SIG-M5 (cell line): ENCODE data around the gene MTUS2.

Source experiments
- DNase-seq: peaks from one replicate; lab custom pipeline; 2025; lab: John Stamatoyannopoulos, UW

Gene MTUS2

GRCh38 chr13:29452773-29453616 lies 632.9 kb downstream of the MTUS2 start:
- DNase-seq = no peak

- DNase-seq = no peak
Observed at GRCh38 chr13:29453617-29454011, 633.5 kb downstream of the MTUS2 start.

DNA sequence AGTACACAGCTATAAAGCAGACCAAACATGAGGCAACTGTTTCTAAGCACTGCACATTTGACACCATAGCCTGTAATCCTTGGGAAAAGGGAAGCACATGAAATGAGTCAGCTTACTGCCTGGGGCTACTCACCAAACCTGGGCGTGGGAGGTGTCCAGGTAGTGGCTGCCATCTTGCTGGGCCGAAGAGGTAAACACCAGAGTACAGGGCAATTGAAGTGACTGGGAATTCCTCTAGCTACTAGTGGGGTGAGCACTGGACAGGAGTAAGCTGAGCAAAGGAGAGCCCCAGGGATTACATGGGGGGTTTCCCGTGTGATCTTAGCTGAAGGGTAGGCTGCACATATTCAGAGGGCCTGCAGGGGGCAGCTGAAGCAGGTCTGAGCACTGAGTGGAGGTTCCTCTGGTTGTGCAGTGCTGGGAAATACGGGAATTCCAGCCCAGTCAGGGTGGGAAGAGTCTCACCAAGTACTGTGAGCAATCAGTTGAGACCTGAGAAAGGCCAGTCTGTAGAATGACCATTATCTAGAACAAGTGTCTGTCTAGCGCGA lies 634.9 kb downstream of the MTUS2 start:
- DNase-seq = no peak

- DNase-seq = no peak
Observed at GRCh38 chr13:29456419-29456818, 636.3 kb downstream of the MTUS2 start.

- DNase-seq = no peak
Observed at GRCh38 chr13:29457299-29457698, 637.2 kb downstream of the MTUS2 start.

DNA sequence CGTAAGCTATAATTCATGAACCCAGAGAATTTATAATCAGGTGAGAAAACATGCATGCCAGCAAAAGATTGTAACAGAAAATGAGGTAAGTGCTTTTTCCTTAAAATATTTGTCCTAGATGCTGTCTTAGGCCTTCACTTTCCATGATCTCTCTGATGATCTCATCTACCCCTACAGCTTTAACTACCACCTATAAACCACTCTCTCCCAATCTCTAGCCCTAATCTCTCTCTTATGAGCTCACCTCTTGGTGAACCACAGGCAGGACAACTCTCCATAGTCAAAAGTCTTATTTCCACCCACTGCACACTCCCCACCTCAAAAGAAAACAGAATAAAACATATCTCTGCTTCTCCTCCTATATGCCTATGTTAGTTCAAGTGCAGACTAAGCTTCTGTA lies 638.3 kb downstream of the MTUS2 start:
- no peak for DNase-seq

GRCh38 chr13:29459813-29460355 lies 639.7 kb downstream of the MTUS2 start:
- DNase-seq = no peak

DNA sequence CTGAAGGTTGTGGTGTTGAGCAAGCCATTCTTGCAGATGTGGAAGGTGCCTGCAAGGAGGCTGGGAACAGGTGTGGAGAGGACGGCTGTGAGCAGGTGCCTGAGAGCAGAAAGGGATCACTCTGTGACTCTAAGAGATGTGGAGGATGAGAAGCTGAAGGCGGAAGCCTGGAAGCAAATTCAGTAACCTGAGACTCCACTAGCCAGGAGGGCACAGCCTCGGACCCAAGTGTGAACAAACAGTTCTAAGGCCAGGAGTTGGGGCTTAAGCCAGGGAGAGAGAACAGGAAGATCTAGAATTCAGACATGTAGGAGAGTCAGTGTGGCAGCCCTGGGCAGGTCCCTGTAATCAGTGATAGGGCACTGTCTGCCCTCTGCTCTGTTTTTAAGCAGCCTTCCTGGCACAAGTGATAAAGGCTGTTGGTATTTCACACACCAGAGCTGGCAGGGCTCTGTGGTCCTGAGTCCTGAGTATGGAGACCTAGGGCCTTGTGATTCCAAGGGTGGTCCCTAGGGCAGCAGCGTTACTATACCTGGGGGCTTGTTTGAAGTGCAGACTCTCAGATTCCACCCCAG lies 644.1 kb downstream of the MTUS2 start:
- DNase-seq = no peak

GRCh38 chr13:29465741-29466293 lies 645.7 kb downstream of the MTUS2 start:
- no peak for DNase-seq

GRCh38 chr13:29471551-29471950 lies 651.4 kb downstream of the MTUS2 start:
- DNase-seq = no peak

GRCh38 chr13:29472332-29472961 lies 652.3 kb downstream of the MTUS2 start:
- no peak for DNase-seq

DNA sequence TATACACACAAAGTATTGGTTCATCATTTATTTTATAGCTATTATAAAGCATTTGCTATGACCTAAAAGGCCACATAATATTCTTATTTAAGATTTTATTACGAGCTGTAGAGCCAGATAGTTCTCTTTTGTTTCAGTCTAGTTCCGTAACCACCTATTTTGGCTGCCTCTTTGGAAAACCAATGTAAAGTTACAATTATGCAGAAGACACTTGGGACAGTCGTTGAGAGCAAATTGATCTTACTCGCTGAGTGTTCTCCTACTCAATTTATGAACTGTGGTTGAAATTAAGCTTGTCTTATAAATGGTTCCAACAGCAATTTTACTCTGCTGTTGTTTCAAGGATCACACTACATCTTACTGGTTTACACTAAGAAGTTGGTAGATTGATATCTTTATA lies 653.0 kb downstream of the MTUS2 start:
- DNase-seq = no peak

GRCh38 chr13:29474991-29475390 lies 654.9 kb downstream of the MTUS2 start:
- DNase-seq = no peak

DNA sequence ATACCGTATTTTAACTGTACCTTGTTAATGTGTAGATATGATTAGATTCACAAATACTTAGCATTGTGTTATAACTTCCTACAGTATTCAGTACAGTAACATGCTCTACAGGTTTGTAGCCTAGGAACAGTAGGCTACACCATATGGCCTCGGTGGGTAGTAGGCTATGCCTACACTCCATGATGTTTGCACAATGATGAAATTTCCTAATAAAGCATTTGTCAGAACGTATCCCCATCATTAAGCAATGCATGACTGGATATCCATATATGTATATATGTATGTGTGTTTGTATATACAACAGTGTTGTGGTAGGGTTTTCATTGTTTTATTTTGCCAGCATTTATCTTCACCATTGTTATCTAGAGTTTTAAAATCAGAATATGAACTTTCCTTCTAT lies 655.9 kb downstream of the MTUS2 start:
- DNase-seq = no peak

- no peak for DNase-seq
Observed at GRCh38 chr13:29479716-29480492, 659.8 kb downstream of the MTUS2 start.

DNA sequence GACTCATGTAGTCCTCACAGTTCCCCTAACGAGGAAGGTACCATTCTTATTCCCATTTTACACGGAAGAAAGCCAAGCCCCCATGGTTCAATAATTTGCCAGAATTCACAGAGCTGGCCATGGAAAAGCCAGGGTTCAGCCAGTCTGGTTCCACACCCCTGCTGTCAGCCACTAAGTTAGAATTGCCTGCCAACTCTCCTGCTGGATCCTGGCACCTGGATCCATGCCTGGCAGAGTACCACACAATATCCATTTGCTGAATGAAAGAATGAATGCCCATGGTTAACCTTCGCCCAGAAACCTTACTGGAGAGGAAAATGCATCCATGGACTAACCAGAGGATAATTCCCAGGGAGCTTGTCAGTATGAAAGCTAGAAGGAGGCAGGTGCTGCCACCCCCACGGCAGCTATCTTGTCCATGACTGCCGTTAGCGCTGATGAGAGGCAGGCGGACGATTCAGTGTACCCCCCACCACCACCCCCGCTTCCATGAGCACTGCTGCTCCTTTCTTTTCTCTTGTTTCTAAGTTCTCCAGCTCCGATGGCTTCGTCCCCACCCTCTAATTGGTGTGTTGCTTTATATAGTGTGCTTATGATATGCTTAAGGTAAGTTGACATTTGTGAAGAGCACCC lies 660.9 kb downstream of the MTUS2 start:
- DNase-seq = no peak

DNA sequence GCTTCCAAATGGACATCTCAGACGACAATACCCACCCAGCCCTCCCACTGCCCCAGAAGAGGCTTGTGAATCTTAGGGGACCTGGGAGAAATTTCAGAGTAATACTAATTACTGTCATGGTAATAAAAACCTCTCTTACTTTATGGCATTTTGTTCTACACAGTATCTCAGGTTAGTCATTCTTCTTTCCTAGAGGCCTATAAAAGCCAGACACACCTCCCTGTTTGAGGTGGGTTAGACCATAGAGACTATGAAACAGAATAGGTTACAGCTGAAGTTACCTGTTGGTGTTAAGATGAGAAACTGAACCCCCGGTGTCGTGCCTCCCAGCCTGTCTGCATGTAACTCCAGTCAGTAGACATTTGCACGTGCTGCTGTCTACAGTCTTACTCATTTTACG lies 661.5 kb downstream of the MTUS2 start:
- DNase-seq = no peak

GRCh38 chr13:29482504-29482903 lies 662.4 kb downstream of the MTUS2 start:
- DNase-seq = no peak

- no peak for DNase-seq
Observed at GRCh38 chr13:29483211-29483610, 663.1 kb downstream of the MTUS2 start.

- DNase-seq = no peak
Observed at GRCh38 chr13:29483623-29484022, 663.5 kb downstream of the MTUS2 start.

- no peak for DNase-seq
Observed at GRCh38 chr13:29484236-29484635, 664.1 kb downstream of the MTUS2 start.
